ENCODE data around the gene SPEN. TPM values are rescaled to one million over a fixed set of nuclear protein-coding genes. Genes with fewer than 3 reads are reported as not detected.

SPEN gene
- total and polyA plus RNA-seq, 10 of the 15 experiments (the other 5 are each of a cell fraction or from before 2014, with no cell fraction given) = 5.2 to 58.7 (median 20.1) TPM

GRCh38 chr1:15975805-15976680 lies 128.5 kb downstream of the SPEN start, which contains the start of gene ZBTB17 (continued):
- TF ChIP-seq BCL3 (IDR thresholded peaks at IDR 0.05; ENCODE audit: borderline replicate concordance, insufficient read depth, low read depth, low read length, poor library complexity, severe bottlenecking) = no peak
- TF ChIP-seq YBX1 (IDR thresholded peaks at IDR 0.05) = no peak
- TF ChIP-seq RAD51 (IDR thresholded peaks at IDR 0.05) = no peak
- peak; percentile 35 for TF ChIP-seq RELA (IDR thresholded peaks at IDR 0.05; ENCODE audit: borderline replicate concordance, partially characterized antibody)
- peak; percentile 78; the same call in 1 of the 2 replicates for TF ChIP-seq GATAD2B (conservative IDR thresholded peaks at IDR 0.05; ENCODE audit: low read depth)
- no peak for TF ChIP-seq FOS (IDR thresholded peaks at IDR 0.05; ENCODE audit: borderline replicate concordance, extremely low read depth, insufficient read length)
- no peak; a peak in 1 of 4 replicates for TF ChIP-seq IKZF2 (IDR thresholded peaks at IDR 0.05)
- peak; percentile 86 for TF ChIP-seq GABPA (IDR thresholded peaks at IDR 0.05; ENCODE audit: low read depth)
- peak; percentile 72 for TF ChIP-seq E2F8 (IDR thresholded peaks at IDR 0.05; ENCODE audit: low read depth, partially characterized antibody)
- TF ChIP-seq MYC (IDR thresholded peaks at IDR 0.05; ENCODE audit: insufficient read depth, insufficient read length, insufficient replicate concordance, low read length, severe bottlenecking) = peak; percentile 11
- peak; percentile 64; the same call in 1 of the 3 replicates for TF ChIP-seq POU2F2 (IDR thresholded peaks at IDR 0.05; ENCODE audit: borderline replicate concordance, low read depth, low read length)
- TF ChIP-seq, protein P1, sequence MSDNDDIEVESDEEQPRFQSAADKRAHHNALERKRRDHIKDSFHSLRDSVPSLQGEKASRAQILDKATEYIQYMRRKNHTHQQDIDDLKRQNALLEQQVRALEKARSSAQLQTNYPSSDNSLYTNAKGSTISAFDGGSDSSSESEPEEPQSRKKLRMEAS (IDR thresholded peaks at IDR 0.05; ENCODE audit: low read depth, low read length) = no peak
- TF ChIP-seq NR2C1 (IDR thresholded peaks at IDR 0.05) = peak; percentile 90
- TF ChIP-seq STAT3 (IDR thresholded peaks at IDR 0.05; ENCODE audit: low read depth, low read length) = no peak
- peak; percentile 100 for TF ChIP-seq YY1 (IDR thresholded peaks at IDR 0.05; ENCODE audit: low read depth, low read length)
- peak; percentile 100 for TF ChIP-seq IKZF1 (conservative IDR thresholded peaks at IDR 0.05)
- TF ChIP-seq BHLHE40 (IDR thresholded peaks at IDR 0.05; ENCODE audit: borderline replicate concordance in 1 of 2, low read depth in 2 of 2, low read length in 1 of 2) = peak in 1 of 2 experiments; percentile 64; a peak in 2 of 4 replicates
- TF ChIP-seq EZH2 (IDR thresholded peaks at IDR 0.05; ENCODE audit: borderline replicate concordance, control insufficient read depth, low read depth, low read length) = no peak
- peak; percentile 82 for TF ChIP-seq CREB1 (IDR thresholded peaks at IDR 0.05; ENCODE audit: low read depth)
- TF ChIP-seq TCF7 (IDR thresholded peaks at IDR 0.05; ENCODE audit: borderline replicate concordance) = no peak
- TF ChIP-seq, protein P2, sequence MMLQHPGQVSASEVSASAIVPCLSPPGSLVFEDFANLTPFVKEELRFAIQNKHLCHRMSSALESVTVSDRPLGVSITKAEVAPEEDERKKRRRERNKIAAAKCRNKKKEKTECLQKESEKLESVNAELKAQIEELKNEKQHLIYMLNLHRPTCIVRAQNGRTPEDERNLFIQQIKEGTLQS (IDR thresholded peaks at IDR 0.05; ENCODE audit: borderline replicate concordance, extremely low read depth, low read depth, low read length) = no peak
- peak; percentile 45; the same call in 1 of the 2 replicates for TF ChIP-seq TBL1XR1 (IDR thresholded peaks at IDR 0.05; ENCODE audit: low read depth, low read length)
- TF ChIP-seq ZNF622 (IDR thresholded peaks at IDR 0.05) = no peak
- no peak for TF ChIP-seq HDAC6 (IDR thresholded peaks at IDR 0.05; ENCODE audit: unreplicated experiment)
- TF ChIP-seq TCF3 (IDR thresholded peaks at IDR 0.05; ENCODE audit: borderline replicate concordance, insufficient read depth, low read depth, low read length) = no peak
